Caco-2 (cell line): ENCODE measurements around the gene LRRC15. TPM values are rescaled to one million over a fixed set of nuclear protein-coding genes. Genes with fewer than 3 reads are reported as not detected.
A peak's percentile ranks its signal among the peaks of the same experiment; 100 is the strongest.

Experiments
- BruUV-seq: library from RNA; stranded (reverse); fragments of 400-500 nt; replicated peaks from 2 replicates; lab custom pipeline; 2021; lab: Mats Ljungman, UMichigan
- CTCF ChIA-PET: fragments of 300-600 bp; sonication (Branson Sonifier 250); formaldehyde crosslinking; loops from one replicate; lab custom pipeline; 2022; ENCODE audit warnings: antibody characterized with exemption; lab: Charles Lee
- POLR2A ChIA-PET: fragments of 300-600 bp; sonication (Branson Sonifier 250); formaldehyde crosslinking; loops from one replicate; lab custom pipeline; 2022; ENCODE audit warnings: antibody characterized with exemption; lab: Charles Lee
- DNase-seq, 2 experiments: peaks; one replicate each; pipeline versions ENCODE4 v3.0.0 to v3.0.0-alpha.2; 2020 to 2022
- H3K27me3 ChIP-seq: replicated peaks from 2 replicates; pipeline ENCODE4 v1.6.0; 2011; ENCODE audit warnings: low read length; ENCODE audit not compliant: control insufficient read depth, insufficient read depth
- H3K36me3 ChIP-seq: 2 replicates; pipeline ENCODE4 v1.5.1; 2011; ENCODE audit warnings: low read length; ENCODE audit not compliant: control insufficient read depth, insufficient read depth
- H3K4me1 ChIP-seq: fragments of 250-450 bp; sonication (Bioruptor Pico); 2 replicates; pipeline ENCODE4 v1.5.1; 2020; ENCODE audit warnings: mild to moderate bottlenecking
- H3K4me3 ChIP-seq: 2 replicates; pipeline ENCODE4 v1.5.1; 2011; ENCODE audit warnings: low read depth, mild to moderate bottlenecking, control low read depth, low read length
- H3K9me3 ChIP-seq: fragments of 250-450 bp; sonication (Bioruptor Pico); 2 replicates; pipeline ENCODE4 v1.5.1; 2020; ENCODE audit warnings: mild to moderate bottlenecking, moderate library complexity
- H3K27ac Mint-ChIP-seq: one replicate; pipeline ENCODE4 v1.8.0; 2022; ENCODE audit warnings: mixed read lengths; ENCODE audit not compliant: unreplicated experiment
- H3K27me3 Mint-ChIP-seq: one replicate; pipeline ENCODE4 v1.8.0; 2022; ENCODE audit warnings: mixed read lengths; ENCODE audit not compliant: insufficient read depth, unreplicated experiment
- H3K36me3 Mint-ChIP-seq: one replicate; pipeline ENCODE4 v1.8.0; 2022; ENCODE audit warnings: mild to moderate bottlenecking, mixed read lengths; ENCODE audit not compliant: insufficient read depth, unreplicated experiment
- H3K4me1 Mint-ChIP-seq: one replicate; pipeline ENCODE4 v1.8.0; 2022; ENCODE audit warnings: low read depth, mixed read lengths; ENCODE audit not compliant: unreplicated experiment
- H3K4me3 Mint-ChIP-seq: one replicate; pipeline ENCODE4 v1.8.0; 2022; ENCODE audit warnings: mild to moderate bottlenecking, moderate library complexity, mixed read lengths; ENCODE audit not compliant: unreplicated experiment
- H3K9me3 Mint-ChIP-seq: one replicate; pipeline ENCODE4 v1.8.0; 2022; ENCODE audit warnings: mixed read lengths; ENCODE audit not compliant: unreplicated experiment
- intact Hi-C: fragments of 100-400 bp; cut with micrococcal nuclease; formaldehyde crosslinking; loops from one replicate; pipeline ENCODE4 v1.10.0; 2022; ENCODE audit not compliant: unreplicated experiment
- total RNA-seq: library from RNA; stranded (reverse); gene quantifications from 2 replicates; pipeline ENCODE4 v1.2.3, GENCODE V29; 2022
- TF ChIP-seq, protein P1 (sequence below), 2 experiments: fragments of 200-600 bp in 1 of 2; IDR thresholded peaks; 1 replicate in 1 of 2; 2 replicates in 1 of 2; pipeline versions ENCODE4 v1.5.1 to v1.8.0; 2011 to 2022; ENCODE audit warnings: antibody characterized with exemption in 1 of 2, control low read depth in 1 of 2, inconsistent platforms in 1 of 2, low read depth in 1 of 2, low read length in 1 of 2, mild to moderate bottlenecking in 1 of 2, moderate library complexity in 1 of 2; ENCODE audit not compliant: insufficient read depth in 1 of 2, severe bottlenecking in 1 of 2, unreplicated experiment in 1 of 2

Gene LRRC15
- total RNA-seq, 1 experiment from 2014 or later, result 0.09 TPM

DNA sequence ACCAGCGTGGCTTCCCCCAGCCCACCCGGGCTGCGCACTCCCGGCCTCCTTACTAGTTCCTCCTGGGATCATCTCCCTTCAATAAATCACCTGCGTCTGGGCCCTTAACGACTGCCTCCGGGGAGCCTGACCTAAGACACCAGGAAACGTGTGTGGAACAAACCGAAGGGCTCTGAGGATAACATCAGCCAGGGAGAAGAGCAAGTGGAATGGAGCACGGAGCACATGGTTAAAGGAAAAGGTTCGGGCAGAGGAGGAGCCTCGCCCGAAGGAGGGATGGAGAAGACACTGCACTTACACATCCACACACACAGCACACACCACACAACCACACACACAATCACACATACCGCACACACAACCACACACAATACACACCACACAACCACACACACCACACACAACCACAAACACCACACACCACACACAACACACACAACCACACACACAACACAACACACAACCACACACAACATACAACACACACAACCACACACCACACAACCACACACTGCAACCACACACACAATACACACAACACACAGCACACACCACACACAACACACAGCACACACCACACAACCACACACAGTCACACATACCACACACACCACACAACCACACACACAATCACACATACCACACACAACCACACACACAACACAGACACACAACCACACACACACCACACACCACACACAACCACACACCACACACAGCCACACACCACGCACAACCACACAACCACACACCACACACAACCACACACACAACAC lies 43.2 kb downstream of the LRRC15 start:
- peaks cover 30% of the 10 kb centered on the region for H3K4me1 ChIP-seq
- Mint-ChIP-seq H3K9me3 (no peaks in the 10 kb centered on the region), H3K4me3 (no peak overlapping the region), H3K27ac (no peak overlapping the region), H3K36me3 (peaks cover 6% of the 10 kb centered on the region), H3K27me3 (no peaks in the 10 kb centered on the region), H3K4me1 (peaks cover 17% of the 10 kb centered on the region)
- H3K9me3 ChIP-seq, result 0 out of 2 replicates have a peak, but pooled peaks cover 6% of the 10 kb centered on the region
- DNase-seq, result peak in 1 of 2 experiments; percentile 60
- H3K27me3 ChIP-seq, result no peaks in the 10 kb centered on the region
- TF ChIP-seq, protein P1, sequence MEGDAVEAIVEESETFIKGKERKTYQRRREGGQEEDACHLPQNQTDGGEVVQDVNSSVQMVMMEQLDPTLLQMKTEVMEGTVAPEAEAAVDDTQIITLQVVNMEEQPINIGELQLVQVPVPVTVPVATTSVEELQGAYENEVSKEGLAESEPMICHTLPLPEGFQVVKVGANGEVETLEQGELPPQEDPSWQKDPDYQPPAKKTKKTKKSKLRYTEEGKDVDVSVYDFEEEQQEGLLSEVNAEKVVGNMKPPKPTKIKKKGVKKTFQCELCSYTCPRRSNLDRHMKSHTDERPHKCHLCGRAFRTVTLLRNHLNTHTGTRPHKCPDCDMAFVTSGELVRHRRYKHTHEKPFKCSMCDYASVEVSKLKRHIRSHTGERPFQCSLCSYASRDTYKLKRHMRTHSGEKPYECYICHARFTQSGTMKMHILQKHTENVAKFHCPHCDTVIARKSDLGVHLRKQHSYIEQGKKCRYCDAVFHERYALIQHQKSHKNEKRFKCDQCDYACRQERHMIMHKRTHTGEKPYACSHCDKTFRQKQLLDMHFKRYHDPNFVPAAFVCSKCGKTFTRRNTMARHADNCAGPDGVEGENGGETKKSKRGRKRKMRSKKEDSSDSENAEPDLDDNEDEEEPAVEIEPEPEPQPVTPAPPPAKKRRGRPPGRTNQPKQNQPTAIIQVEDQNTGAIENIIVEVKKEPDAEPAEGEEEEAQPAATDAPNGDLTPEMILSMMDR (IDR thresholded peaks at IDR 0.05; ENCODE audit: insufficient read depth in 1 of 2, low read depth in 1 of 2, low read length in 1 of 2, severe bottlenecking in 1 of 2, unreplicated experiment in 1 of 2), result no peak
- intact Hi-C loops, result no loop called here
- H3K36me3 ChIP-seq, result no peaks in the 10 kb centered on the region
- CTCF ChIA-PET, result no interaction called here
- no TSS peak for BruUV-seq
- H3K4me3 ChIP-seq, result no peak overlapping the region
- POLR2A ChIA-PET, result no interaction called here

DNA sequence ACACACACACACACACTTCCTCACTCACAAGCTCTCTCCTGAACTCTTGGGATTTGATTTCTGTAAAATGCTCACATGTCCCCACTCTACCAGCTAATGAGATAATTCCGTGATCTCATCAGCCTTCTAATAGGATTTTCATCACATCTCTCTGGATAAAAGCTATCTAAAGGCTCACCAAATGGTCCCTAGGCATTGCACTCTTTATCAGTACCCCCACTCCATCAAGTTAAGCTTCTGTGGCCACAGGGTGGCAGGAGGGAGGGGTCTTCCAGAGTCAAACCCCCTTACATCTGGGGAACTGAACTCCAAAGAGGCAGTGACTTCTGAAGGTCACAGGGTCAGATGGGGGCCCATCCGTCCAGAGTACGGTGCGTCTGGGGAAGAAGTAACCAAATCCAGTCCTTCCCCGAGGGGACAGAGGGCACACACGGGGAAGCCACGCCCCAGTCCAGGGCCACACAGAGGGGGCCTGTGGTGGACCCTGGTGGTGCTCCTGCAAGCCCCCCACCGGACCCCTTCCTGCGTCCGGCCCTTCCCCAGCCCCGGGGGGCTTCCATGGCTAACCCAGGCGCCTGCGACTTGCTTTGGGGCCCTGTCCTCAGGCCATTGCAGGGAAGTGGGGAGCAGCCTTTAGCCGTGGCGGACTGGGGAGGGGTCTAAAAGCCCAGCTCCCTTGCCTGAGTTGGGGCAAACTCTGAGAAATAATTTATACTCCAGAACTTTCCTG lies 44.0 kb downstream of the LRRC15 start:
- TF ChIP-seq, protein P1 (IDR thresholded peaks at IDR 0.05; ENCODE audit: insufficient read depth in 1 of 2, low read depth in 1 of 2, low read length in 1 of 2, severe bottlenecking in 1 of 2, unreplicated experiment in 1 of 2), result no peak
- Histone ChIP-seq H3K4me1 (peaks cover 38% of the 10 kb centered on the region), H3K4me3 (no peak overlapping the region), H3K36me3 (no peaks in the 10 kb centered on the region), H3K27me3 (no peaks in the 10 kb centered on the region), H3K9me3 (0 out of 2 replicates have a peak, but pooled peaks cover 6% of the 10 kb centered on the region)
- POLR2A ChIA-PET, result no interaction called here
- Mint-ChIP-seq H3K4me1 (peaks cover 24% of the 10 kb centered on the region), H3K4me3 (no peak overlapping the region), H3K27me3 (no peaks in the 10 kb centered on the region), H3K9me3 (no peaks in the 10 kb centered on the region), H3K27ac (no peak overlapping the region), H3K36me3 (peaks cover 10% of the 10 kb centered on the region)
- BruUV-seq, result no TSS peak
- CTCF ChIA-PET, result no interaction called here
- intact Hi-C loops, result no loop called here
- DNase-seq, result no peak

DNA sequence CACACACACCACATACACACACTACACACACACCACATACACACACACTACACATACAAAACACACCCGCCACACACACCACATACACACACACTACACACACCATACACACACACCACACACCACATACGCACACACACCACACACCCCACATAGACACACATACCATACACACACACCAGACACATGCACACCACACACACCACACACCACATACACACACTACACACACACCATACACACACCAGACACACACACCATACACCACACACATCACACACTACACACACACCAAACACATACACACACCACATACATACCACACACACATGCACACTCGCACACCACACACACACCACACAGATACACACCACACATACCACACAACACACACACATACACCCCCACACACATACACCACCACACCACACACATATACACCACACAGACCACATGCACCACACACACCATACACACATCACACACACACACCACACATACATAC lies 44.7 kb downstream of the LRRC15 start:
- Histone ChIP-seq H3K36me3 (no peaks in the 10 kb centered on the region), H3K4me3 (no peak overlapping the region), H3K9me3 (peaks cover 6% of the 10 kb centered on the region), H3K4me1 (peaks cover 45% of the 10 kb centered on the region), H3K27me3 (no peaks in the 10 kb centered on the region)
- Mint-ChIP-seq H3K9me3 (peaks cover under 1% of the 10 kb centered on the region), H3K4me1 (peaks cover 28% of the 10 kb centered on the region), H3K36me3 (peaks cover 12% of the 10 kb centered on the region), H3K4me3 (no peak overlapping the region), H3K27me3 (no peaks in the 10 kb centered on the region), H3K27ac (no peak overlapping the region)
- ChIA-PET CTCF (interaction anchor here (0.9 kb wide), 1 partner anchor 190 kb away, joined by 3 read pairs; no protein-coding TSS in a partner anchor), POLR2A (no interaction called here)
- intact Hi-C loops, result loop anchor here (5.0 kb wide), 1 partner anchor 483 kb away; no protein-coding TSS in a partner anchor
- DNase-seq, result no peak
- no TSS peak for BruUV-seq
- TF ChIP-seq, protein P1 (IDR thresholded peaks at IDR 0.05; ENCODE audit: insufficient read depth in 1 of 2, low read depth in 1 of 2, low read length in 1 of 2, severe bottlenecking in 1 of 2, unreplicated experiment in 1 of 2), result no peak
